Motor neuron (in vitro differentiated cells): ENCODE measurements around the gene PSORS1C2. TPM values are rescaled to one million over a fixed set of nuclear protein-coding genes. Genes with fewer than 3 reads are reported as not detected.
A peak's percentile ranks its signal among the peaks of the same experiment; 100 is the strongest.
"Not testable (repeated sequence)": the region's sequence is repeated elsewhere in the genome, so short reads cannot be mapped to it uniquely, and the experiment has no call there.

ENCODE experiments used
- ATAC-seq, 8 experiments: fragments of 200-7000 bp; cut with Tn5 transposase; replicated peaks in 6 of 8; 2 replicates each; pipeline ENCODE4 v1.8.0; 2021; ENCODE audit warnings: mild to moderate bottlenecking in 8 of 8, moderate library complexity in 8 of 8
- H3K27ac ChIP-seq, 2 donors: fragments of 250-450 bp; sonication (Bioruptor Pico); 2 replicates each; pipeline ENCODE4 v1.9.0; 2021; ENCODE audit warnings: antibody characterized with exemption in 2 of 2, mild to moderate bottlenecking in 2 of 2, moderate library complexity in 1 of 2
- H3K4me1 ChIP-seq, 2 donors: fragments of 250-450 bp; sonication (Bioruptor Pico); replicated peaks in 1 of 2; 2 replicates each; pipeline ENCODE4 v1.6.1; 2021; ENCODE audit warnings: antibody characterized with exemption in 2 of 2, mild to moderate bottlenecking in 2 of 2, moderate library complexity in 1 of 2
- H3K4me3 ChIP-seq, 5 donors: fragments of 250-450 bp; sonication (Bioruptor Pico); 2 replicates each; pipeline ENCODE4 v1.9.0; 2021; ENCODE audit warnings: antibody characterized with exemption in 5 of 5, mild to moderate bottlenecking in 5 of 5, moderate library complexity in 4 of 5
- WGBS, 10 experiments: fragments of 450-650 bp; shearing (Covaris generic); methylation state at CpG; one replicate each; pipeline ENCODE4 v1.0.0; 2022; 5-methylcytosine and 5-hydroxymethylcytosine counted together
- in situ Hi-C, 9 experiments: fragments of 400-800 bp; cut with MboI; loops; one replicate each; pipeline ENCODE4 v1.15.0; 2021; ENCODE audit warnings: low sequenced_read_pairs in 9 of 9, low pct_unique_long_range_greater_than_20kb in 2 of 9; ENCODE audit not compliant: unreplicated experiment in 9 of 9
- total RNA-seq, 8 experiments: library from RNA; unstranded; fragments of 300-600 nt; gene quantifications; 2 replicates each; pipeline versions ENCODE4 v1.2.3 to v1.2.4, GENCODE V29; 2022

The PSORS1C2 gene
- total RNA-seq, result under 1 TPM in 4 of 8 experiments, not detected in 4; 0.27 to 0.81 (median 0.72) TPM

- WGBS, 10 experiments, result 40 to 100% (median 100%) methylated on average over 1 to 3 of the region's 4 CpGs; no CpG with 5 or more reads in 7 of the 10 experiments
- in situ Hi-C loops, result loop anchor here in 6 of 9 experiments (5.0 to 25.0 kb wide), 4 partner anchors 53 to 226 kb away; partner anchors contain the start of gene HLA-B (in 1 of the 6)
Measured at GRCh38 chr6:31138982-31139381, at the start of gene PSORS1C2. TSS of gene PSORS1C2 (minus strand) at chr6:31139066. CDS start at chr6:31139026, 40 bp downstream.

GRCh38 chr6:31187780-31188194 lies 48.9 kb upstream of the PSORS1C2 start:
- no peak overlapping the region for H3K4me3 ChIP-seq
- H3K4me1 ChIP-seq, result no peaks in the 10 kb centered on the region
- in situ Hi-C loops, result no loop called here
- H3K27ac ChIP-seq, result no peak overlapping the region
- 73 to 100% (median 88%) methylated on average over 2 to 5 of the region's 5 CpGs for WGBS, 10 experiments
- ATAC-seq, result no peak

More at GRCh38 chr6:31138982-31139381, at the start of gene PSORS1C2:
- Histone ChIP-seq H3K4me1 (peaks cover 11 to 14% of the 10 kb centered on the region in 2 donors), H3K4me3 (no peak within 1 kb of the TSS), H3K27ac (no peak within 1 kb of the TSS)
- no peak for ATAC-seq

- no peak overlapping the region for H3K27ac ChIP-seq
- H3K4me3 ChIP-seq, result no peak overlapping the region
- H3K4me1 ChIP-seq, result no peaks in the 10 kb centered on the region
- WGBS, 10 experiments, result 50 to 93% (median 88%) methylated on average over 2 to 16 of the region's 24 CpGs; no CpG with 5 or more reads in 3 of the 10 experiments
- ATAC-seq, result no peak
- in situ Hi-C loops, result no loop called here
Measured at GRCh38 chr6:31186052-31186734, 47.3 kb upstream of the PSORS1C2 start.

GRCh38 chr6:31185695-31186051 lies 46.8 kb upstream of the PSORS1C2 start:
- H3K4me1 ChIP-seq, H3K27ac ChIP-seq, ATAC-seq, H3K4me3 ChIP-seq, in situ Hi-C loops: not testable (repeated sequence)
- 88 to 100% (median 99%) methylated on average over 1 to 4 of the region's 4 CpGs; no CpG with 5 or more reads in 4 of the 10 experiments for WGBS, 10 experiments

- H3K4me1 ChIP-seq, in situ Hi-C loops, H3K4me3 ChIP-seq, ATAC-seq, H3K27ac ChIP-seq: not testable (repeated sequence)
- WGBS, 10 experiments, result 40 to 100% (median 95%) methylated on average over 1 to 2 of the region's 6 CpGs; no CpG with 5 or more reads in 6 of the 10 experiments
Measured at GRCh38 chr6:31183859-31184258, 45.0 kb upstream of the PSORS1C2 start.

GRCh38 chr6:31183287-31183686 lies 44.4 kb upstream of the PSORS1C2 start:
- H3K4me1 ChIP-seq, in situ Hi-C loops, ATAC-seq, H3K4me3 ChIP-seq, H3K27ac ChIP-seq: not testable (repeated sequence)
- 80 to 100% (median 91%) methylated on average over 1 to 2 of the region's 2 CpGs; no CpG with 5 or more reads in 6 of the 10 experiments for WGBS, 10 experiments

GRCh38 chr6:31180500-31180899 lies 41.6 kb upstream of the PSORS1C2 start:
- H3K27ac ChIP-seq, result no peak overlapping the region
- no peaks in the 10 kb centered on the region for H3K4me1 ChIP-seq
- WGBS, 10 experiments, result 80% methylated on average over 1 of the region's 26 CpGs; no CpG with 5 or more reads in 9 of the 10 experiments
- ATAC-seq, result no peak
- in situ Hi-C loops, result no loop called here
- H3K4me3 ChIP-seq, result no peak overlapping the region

- no peak for ATAC-seq
- Histone ChIP-seq H3K27ac (no peak overlapping the region), H3K4me1 (no peaks in the 10 kb centered on the region), H3K4me3 (no peak overlapping the region)
- in situ Hi-C loops, result no loop called here
- WGBS, 10 experiments, result 40 to 100% (median 94%) methylated on average over 1 to 5 of the region's 8 CpGs; no CpG with 5 or more reads in 4 of the 10 experiments
Measured at GRCh38 chr6:31179896-31180295, 41.0 kb upstream of the PSORS1C2 start.

GRCh38 chr6:31179042-31179386 lies 40.1 kb upstream of the PSORS1C2 start:
- no peak overlapping the region for H3K4me3 ChIP-seq
- in situ Hi-C loops, result no loop called here
- H3K27ac ChIP-seq, result no peak overlapping the region
- no peaks in the 10 kb centered on the region for H3K4me1 ChIP-seq
- no peak for ATAC-seq
- 0 to 94% (median 71%) methylated on average over 1 to 4 of the region's 4 CpGs; no CpG with 5 or more reads in 2 of the 10 experiments for WGBS, 10 experiments

GRCh38 chr6:31178143-31179041 lies 39.5 kb upstream of the PSORS1C2 start:
- Histone ChIP-seq H3K4me1 (no peaks in the 10 kb centered on the region), H3K4me3 (no peak overlapping the region), H3K27ac (no peak overlapping the region)
- no peak for ATAC-seq
- in situ Hi-C loops, result no loop called here
- 44 to 89% (median 82%) methylated on average over 1 to 6 of the region's 8 CpGs; no CpG with 5 or more reads in 1 of the 10 experiments for WGBS, 10 experiments

GRCh38 chr6:31175971-31176370 lies 37.1 kb upstream of the PSORS1C2 start:
- WGBS, 10 experiments, result 27 to 90% (median 60%) methylated on average over 1 to 3 of the region's 3 CpGs; no CpG with 5 or more reads in 1 of the 10 experiments
- in situ Hi-C loops, result no loop called here
- Histone ChIP-seq H3K4me3 (no peak overlapping the region), H3K4me1 (peaks cover 12 to 13% of the 10 kb centered on the region in 2 donors), H3K27ac (no peak overlapping the region)
- ATAC-seq, result peak in 3 of 8 experiments; percentile 57 to 94 (median 86)

GRCh38 chr6:31174378-31174777 lies 35.5 kb upstream of the PSORS1C2 start:
- in situ Hi-C loops, result no loop called here
- ATAC-seq, result no peak
- H3K27ac ChIP-seq, result no peak overlapping the region
- WGBS, 10 experiments, result 92 to 100% (median 100%) methylated on average over 2 to 3 of the region's 5 CpGs; no CpG with 5 or more reads in 6 of the 10 experiments
- no peak overlapping the region for H3K4me3 ChIP-seq
- peaks cover 12 to 13% of the 10 kb centered on the region in 2 donors for H3K4me1 ChIP-seq

GRCh38 chr6:31173406-31173805 lies 34.5 kb upstream of the PSORS1C2 start:
- Histone ChIP-seq H3K4me1 (peaks cover 12 to 13% of the 10 kb centered on the region in 2 donors), H3K4me3 (no peak overlapping the region), H3K27ac (no peak overlapping the region)
- 29 to 100% (median 67%) methylated on average over 1 of the region's 3 CpGs; no CpG with 5 or more reads in 7 of the 10 experiments for WGBS, 10 experiments
- in situ Hi-C loops, result no loop called here
- ATAC-seq, result no peak
